Measurements from ENCODE around the gene IGSF10.

DNA sequence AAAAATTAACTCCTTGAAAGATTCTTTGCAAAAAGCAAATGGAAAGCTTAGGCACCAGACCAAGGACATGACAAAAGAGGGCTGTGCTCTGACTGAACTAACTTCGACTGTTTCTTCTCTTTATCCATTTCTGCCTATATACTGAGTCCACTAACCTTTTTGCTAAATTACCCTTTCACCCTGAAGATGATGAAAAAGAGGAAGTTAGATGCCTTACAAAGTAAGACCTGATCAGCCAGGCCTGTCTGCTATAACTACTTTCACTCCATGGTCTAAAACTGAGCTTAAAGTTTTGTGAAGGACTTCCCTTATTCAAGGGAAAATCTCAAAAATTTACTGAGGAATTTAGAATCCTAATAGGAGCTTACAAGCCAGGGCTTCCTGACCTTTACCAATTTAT lies 6.2 kb upstream of the IGSF10 start:
- TF ChIP-seq EZH2 (IDR thresholded peaks at IDR 0.05; ENCODE audit: low read length, unreplicated experiment): no peak
- TF ChIP-seq, protein P1, sequence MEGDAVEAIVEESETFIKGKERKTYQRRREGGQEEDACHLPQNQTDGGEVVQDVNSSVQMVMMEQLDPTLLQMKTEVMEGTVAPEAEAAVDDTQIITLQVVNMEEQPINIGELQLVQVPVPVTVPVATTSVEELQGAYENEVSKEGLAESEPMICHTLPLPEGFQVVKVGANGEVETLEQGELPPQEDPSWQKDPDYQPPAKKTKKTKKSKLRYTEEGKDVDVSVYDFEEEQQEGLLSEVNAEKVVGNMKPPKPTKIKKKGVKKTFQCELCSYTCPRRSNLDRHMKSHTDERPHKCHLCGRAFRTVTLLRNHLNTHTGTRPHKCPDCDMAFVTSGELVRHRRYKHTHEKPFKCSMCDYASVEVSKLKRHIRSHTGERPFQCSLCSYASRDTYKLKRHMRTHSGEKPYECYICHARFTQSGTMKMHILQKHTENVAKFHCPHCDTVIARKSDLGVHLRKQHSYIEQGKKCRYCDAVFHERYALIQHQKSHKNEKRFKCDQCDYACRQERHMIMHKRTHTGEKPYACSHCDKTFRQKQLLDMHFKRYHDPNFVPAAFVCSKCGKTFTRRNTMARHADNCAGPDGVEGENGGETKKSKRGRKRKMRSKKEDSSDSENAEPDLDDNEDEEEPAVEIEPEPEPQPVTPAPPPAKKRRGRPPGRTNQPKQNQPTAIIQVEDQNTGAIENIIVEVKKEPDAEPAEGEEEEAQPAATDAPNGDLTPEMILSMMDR (conservative IDR thresholded peaks at IDR 0.05; ENCODE audit: low read depth, low read length): no peak
- TF ChIP-seq EZH2phosphoT487 (IDR thresholded peaks at IDR 0.05; ENCODE audit: borderline replicate concordance, low read length): no peak
